ENCODE measurements around the gene DUS2.

DUS2 gene

GRCh38 chr16:68126395-68126794, 103.3 kb downstream of the DUS2 start:
- DNase-seq (ENCODE audit: low read depth in 2 of 2), result no peak

- no peak for DNase-seq (ENCODE audit: low read depth in 2 of 2)
Observed at GRCh38 chr16:68128577-68129305, 105.7 kb downstream of the DUS2 start.
